Uterus (tissue), 2 donors: ENCODE measurements around the gene POLD1.

Source experiments
- POLR2A ChIP-seq, 2 donors: fragments of 450-650 bp; IDR thresholded peaks; one replicate each; pipeline ENCODE4 v1.6.1; 2016; ENCODE audit warnings: antibody characterized with exemption in 2 of 2, mild to moderate bottlenecking in 1 of 2, moderate library complexity in 1 of 2
- TF ChIP-seq, protein P1 (sequence below), 4 experiments: fragments of 200-600 bp in 2 of 4; fragments of 450-650 bp in 2 of 4; sonication (generic) in 2 of 4; IDR thresholded peaks; one replicate each; pipeline ENCODE4 v1.5.1; 2016 to 2019; ENCODE audit warnings: antibody characterized with exemption in 4 of 4, mild to moderate bottlenecking in 2 of 4, moderate library complexity in 1 of 4

DNA sequence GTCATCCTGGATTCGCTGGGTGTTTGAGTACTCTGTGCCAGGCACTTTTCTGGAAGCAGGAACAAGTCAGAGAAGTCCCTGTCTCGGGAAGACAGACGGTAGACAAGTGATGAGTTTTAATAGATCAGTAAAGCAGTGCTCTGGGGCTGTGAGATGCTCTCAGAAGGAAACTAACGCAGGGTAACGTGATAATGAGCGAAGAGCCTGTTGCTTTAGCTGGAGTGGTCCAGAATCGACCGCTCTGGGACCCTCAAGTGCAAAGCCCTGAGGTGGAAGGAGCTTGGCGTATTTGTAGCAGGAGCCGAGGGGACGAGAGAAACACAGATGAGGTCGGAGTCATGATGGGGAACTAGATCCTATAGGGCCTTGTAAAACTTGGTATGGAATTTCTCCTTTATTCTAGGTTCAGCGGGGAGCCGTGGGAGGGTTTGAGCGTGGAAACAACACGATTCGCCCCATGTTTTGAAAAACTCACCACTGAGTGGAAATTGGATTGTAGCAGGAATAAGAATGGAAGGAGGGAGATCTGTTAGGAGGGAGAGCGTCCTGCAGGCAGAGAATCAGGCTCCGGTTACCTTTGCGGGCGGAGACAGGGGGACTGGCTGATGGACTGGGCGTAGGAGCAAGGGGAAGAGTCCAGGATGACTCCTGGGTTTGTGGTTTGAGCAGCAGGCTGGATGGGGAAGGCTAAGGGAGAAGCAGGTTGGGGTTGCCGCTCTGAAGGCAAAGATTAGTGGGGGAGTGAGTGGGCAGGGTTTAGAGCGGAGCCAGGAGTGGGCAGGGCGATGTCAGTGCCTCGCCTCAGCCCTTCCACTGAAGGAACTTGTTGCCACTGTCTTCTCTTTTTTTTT is 763 bp downstream of the POLD1 start:
- TF ChIP-seq, protein P1, sequence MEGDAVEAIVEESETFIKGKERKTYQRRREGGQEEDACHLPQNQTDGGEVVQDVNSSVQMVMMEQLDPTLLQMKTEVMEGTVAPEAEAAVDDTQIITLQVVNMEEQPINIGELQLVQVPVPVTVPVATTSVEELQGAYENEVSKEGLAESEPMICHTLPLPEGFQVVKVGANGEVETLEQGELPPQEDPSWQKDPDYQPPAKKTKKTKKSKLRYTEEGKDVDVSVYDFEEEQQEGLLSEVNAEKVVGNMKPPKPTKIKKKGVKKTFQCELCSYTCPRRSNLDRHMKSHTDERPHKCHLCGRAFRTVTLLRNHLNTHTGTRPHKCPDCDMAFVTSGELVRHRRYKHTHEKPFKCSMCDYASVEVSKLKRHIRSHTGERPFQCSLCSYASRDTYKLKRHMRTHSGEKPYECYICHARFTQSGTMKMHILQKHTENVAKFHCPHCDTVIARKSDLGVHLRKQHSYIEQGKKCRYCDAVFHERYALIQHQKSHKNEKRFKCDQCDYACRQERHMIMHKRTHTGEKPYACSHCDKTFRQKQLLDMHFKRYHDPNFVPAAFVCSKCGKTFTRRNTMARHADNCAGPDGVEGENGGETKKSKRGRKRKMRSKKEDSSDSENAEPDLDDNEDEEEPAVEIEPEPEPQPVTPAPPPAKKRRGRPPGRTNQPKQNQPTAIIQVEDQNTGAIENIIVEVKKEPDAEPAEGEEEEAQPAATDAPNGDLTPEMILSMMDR (IDR thresholded peaks at IDR 0.05), result no peak
- TF ChIP-seq POLR2A (IDR thresholded peaks at IDR 0.05), result no peak
